Stimulated activated CD4-positive, alpha-beta T cell treated with anti-CD3 and anti-CD28 coated beads, Interleukin-1b, Interleukin-23, amount 100 ng/mL, for 4 hours (primary cell): ENCODE data around the gene EDEM3.
"Not testable (repeated sequence)": the region's sequence is repeated elsewhere in the genome, so short reads cannot be mapped to it uniquely, and the experiment has no call there.

Experiments used
- DNase-seq, 2 donors: peaks; one replicate each; pipeline ENCODE4 v3.0.0-alpha.2; 2020; ENCODE audit warnings: low read depth in 2 of 2

Gene EDEM3

GRCh38 chr1:184740344-184740743, 14.3 kb downstream of the EDEM3 start:
- no peak for DNase-seq

- no peak for DNase-seq
Measured at GRCh38 chr1:184739796-184740195, 14.9 kb downstream of the EDEM3 start.

- DNase-seq = no peak
Measured at GRCh38 chr1:184739070-184739469, 15.6 kb downstream of the EDEM3 start.

- DNase-seq = no peak
Measured at GRCh38 chr1:184734980-184735379, 19.7 kb downstream of the EDEM3 start.

GRCh38 chr1:184724843-184725242, 29.8 kb downstream of the EDEM3 start:
- no peak for DNase-seq

- DNase-seq = no peak
Measured at GRCh38 chr1:184716158-184716557, 38.5 kb downstream of the EDEM3 start.

- no peak for DNase-seq
Measured at GRCh38 chr1:184709418-184709817, 45.2 kb downstream of the EDEM3 start.

- no peak for DNase-seq
Measured at GRCh38 chr1:184708084-184708676, 46.5 kb downstream of the EDEM3 start.

GRCh38 chr1:184705271-184705670, 49.4 kb downstream of the EDEM3 start:
- DNase-seq = no peak

- DNase-seq = no peak
Measured at GRCh38 chr1:184701816-184702215, 52.8 kb downstream of the EDEM3 start.

GRCh38 chr1:184698969-184699368, 55.7 kb downstream of the EDEM3 start:
- DNase-seq = no peak

GRCh38 chr1:184698016-184698415, 56.6 kb downstream of the EDEM3 start:
- no peak for DNase-seq

GRCh38 chr1:184696403-184696802, 58.3 kb downstream of the EDEM3 start:
- DNase-seq = no peak

GRCh38 chr1:184695023-184695422, 59.6 kb downstream of the EDEM3 start:
- DNase-seq = no peak

GRCh38 chr1:184693011-184693410, 61.6 kb downstream of the EDEM3 start:
- DNase-seq = no peak

- DNase-seq = no peak
Measured at GRCh38 chr1:184691719-184692324, 62.8 kb downstream of the EDEM3 start.

GRCh38 chr1:184686540-184686939, 68.1 kb downstream of the EDEM3 start:
- no peak for DNase-seq

- DNase-seq = no peak
Measured at GRCh38 chr1:184685116-184685515, 69.5 kb downstream of the EDEM3 start.

GRCh38 chr1:184684285-184685074, 70.2 kb downstream of the EDEM3 start:
- DNase-seq = no peak

- DNase-seq = no peak
Measured at GRCh38 chr1:184682956-184683355, 71.7 kb downstream of the EDEM3 start.

GRCh38 chr1:184680611-184681225, 73.9 kb downstream of the EDEM3 start:
- not testable (repeated sequence) for DNase-seq

GRCh38 chr1:184679472-184679871, 75.2 kb downstream of the EDEM3 start:
- not testable (repeated sequence) for DNase-seq

- DNase-seq = no peak
Measured at GRCh38 chr1:184677344-184677743, 77.3 kb downstream of the EDEM3 start.
